Stimulated activated CD8-positive, alpha-beta memory T cell treated with anti-CD3 and anti-CD28 coated beads, Interleukin-15, amount 100 ng/mL, for 4 hours (primary cell): ENCODE results near the gene DCLK2.

Experiments
- DNase-seq, 2 donors: peaks; one replicate each; pipeline ENCODE4 v3.0.0-alpha.2; 2020; ENCODE audit warnings: low read depth in 2 of 2

The DCLK2 gene

GRCh38 chr4:150117629-150118028 lies 39.4 kb downstream of the DCLK2 start:
- DNase-seq: no peak

- DNase-seq: no peak
Measured at GRCh38 chr4:150119492-150119891, 41.2 kb downstream of the DCLK2 start.

- no peak for DNase-seq
Measured at GRCh38 chr4:150123087-150123486, 44.8 kb downstream of the DCLK2 start.

- DNase-seq: no peak
Measured at GRCh38 chr4:150123796-150124677, 45.8 kb downstream of the DCLK2 start.

GRCh38 chr4:150126201-150126863 lies 48.1 kb downstream of the DCLK2 start:
- DNase-seq: no peak

- no peak for DNase-seq
Measured at GRCh38 chr4:150126864-150127203, 48.6 kb downstream of the DCLK2 start.

GRCh38 chr4:150127757-150128156 lies 49.5 kb downstream of the DCLK2 start:
- DNase-seq: no peak

GRCh38 chr4:150130933-150131332 lies 52.7 kb downstream of the DCLK2 start:
- no peak for DNase-seq

DNA sequence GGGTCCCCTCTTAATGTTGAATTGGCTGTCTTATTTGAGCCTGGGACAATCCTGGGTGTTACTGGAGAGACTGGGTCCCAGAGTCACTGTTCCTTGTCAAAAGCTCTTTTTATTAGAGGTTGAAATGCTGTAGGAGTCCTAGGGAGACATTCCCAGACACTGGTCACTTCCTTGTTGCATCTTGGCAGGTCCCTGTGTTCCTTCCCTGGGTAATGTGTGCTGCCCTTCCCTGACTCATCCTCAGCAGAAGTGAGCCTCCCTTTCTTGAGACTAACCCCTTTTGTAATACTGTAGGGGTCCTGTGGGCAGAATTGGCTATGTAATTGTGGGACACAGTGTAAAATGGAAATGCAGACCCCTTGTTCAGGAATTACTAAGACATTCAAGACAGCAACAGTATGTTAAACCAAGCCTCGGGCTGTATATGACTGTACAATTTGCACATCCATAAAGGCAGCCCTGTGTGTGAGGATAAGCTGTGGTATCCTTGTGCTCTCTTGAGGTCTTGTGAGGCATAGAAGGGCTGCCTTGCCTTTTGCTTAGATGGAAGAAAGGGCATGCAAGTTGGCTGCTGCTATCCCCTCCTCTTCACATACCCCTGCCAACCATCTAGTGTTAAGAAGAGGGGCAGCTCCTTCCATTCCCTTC lies 53.5 kb downstream of the DCLK2 start:
- DNase-seq: no peak

DNA sequence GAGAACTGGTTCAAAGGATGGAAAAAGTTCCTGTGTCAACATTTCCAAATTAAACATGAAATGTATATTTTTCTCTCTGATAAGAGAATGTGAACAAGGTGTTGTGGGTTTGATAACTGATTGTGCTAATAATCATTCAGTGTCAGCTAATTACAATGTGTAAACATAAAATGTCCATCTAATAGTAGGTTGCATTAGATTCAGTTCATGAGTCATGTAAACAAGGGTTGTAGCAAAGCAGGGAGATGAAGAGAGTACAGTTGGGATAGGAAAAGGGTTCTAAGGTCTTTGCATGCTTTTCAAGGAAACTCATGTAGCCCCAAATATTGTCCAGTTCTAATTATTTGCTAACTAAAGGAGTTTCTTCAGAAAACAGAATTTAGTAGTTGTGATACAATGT lies 55.4 kb downstream of the DCLK2 start:
- no peak for DNase-seq

DNA sequence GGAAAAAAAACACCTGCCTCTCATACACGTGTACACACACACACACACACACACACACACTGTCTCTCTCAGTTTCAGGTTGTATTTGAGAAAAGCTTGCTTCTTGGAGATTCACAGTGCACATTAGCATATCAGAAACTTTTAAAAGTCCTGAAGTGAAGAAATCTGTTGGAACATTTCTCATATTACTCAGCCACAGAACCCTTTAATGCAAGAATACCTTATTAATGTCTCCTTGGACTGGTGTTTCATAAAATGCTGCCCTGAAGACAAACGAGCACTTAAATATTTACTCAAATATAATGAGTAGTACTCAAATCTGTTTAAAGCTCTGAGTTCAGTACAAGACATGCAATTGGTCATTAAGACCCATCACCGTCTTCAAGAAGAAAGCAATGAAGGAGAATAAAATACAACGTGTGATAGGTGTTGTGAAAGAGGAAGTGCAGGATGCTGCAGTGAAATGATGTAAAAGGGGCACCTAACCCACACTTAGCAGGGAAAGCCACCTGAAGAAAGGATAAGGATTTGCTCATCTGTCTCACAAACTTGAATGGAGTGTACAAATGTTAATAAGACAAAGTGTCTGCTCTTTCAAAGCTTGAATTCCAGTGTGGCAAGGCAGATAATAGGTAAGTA lies 57.0 kb downstream of the DCLK2 start:
- no peak for DNase-seq

DNA sequence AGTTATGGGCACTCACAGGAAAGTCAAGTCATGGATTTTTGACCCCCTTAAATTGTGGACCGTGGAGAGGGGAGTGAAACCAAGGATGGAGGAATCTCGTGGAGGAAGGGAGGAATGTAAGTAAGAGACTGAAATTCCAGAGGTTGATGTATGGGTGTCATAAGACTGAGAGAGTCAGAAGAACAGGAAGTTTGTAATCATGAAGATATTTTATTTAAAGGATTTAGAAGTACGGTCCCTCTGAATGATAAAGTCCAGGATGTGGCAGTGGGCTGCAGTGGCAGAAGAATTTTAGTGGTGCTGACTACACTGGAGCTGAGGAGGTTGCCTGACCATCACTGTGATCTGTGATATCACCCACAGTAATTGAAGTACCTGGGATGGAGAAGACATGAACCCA lies 57.8 kb downstream of the DCLK2 start:
- no peak for DNase-seq

DNA sequence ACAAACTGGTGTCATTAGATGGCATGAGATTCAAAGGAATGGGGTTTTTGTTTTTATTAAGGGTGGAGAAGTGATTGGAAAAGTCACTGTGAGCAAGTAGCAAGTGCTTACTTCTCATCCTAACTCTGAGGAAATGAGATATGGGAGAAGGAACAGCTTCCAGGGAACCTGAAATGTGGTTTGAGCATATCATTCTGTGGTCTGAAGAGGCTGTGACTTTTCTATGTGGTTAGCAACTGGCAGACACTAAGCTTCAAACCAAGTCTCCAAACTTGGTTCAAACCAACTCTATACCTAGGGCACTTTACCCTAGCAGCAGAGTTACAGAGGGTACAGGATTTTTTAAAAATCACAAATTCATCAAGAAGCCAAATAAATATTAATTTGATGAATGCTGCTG lies 58.2 kb downstream of the DCLK2 start:
- DNase-seq: no peak

GRCh38 chr4:150139297-150139865 lies 61.1 kb downstream of the DCLK2 start:
- no peak for DNase-seq

DNA sequence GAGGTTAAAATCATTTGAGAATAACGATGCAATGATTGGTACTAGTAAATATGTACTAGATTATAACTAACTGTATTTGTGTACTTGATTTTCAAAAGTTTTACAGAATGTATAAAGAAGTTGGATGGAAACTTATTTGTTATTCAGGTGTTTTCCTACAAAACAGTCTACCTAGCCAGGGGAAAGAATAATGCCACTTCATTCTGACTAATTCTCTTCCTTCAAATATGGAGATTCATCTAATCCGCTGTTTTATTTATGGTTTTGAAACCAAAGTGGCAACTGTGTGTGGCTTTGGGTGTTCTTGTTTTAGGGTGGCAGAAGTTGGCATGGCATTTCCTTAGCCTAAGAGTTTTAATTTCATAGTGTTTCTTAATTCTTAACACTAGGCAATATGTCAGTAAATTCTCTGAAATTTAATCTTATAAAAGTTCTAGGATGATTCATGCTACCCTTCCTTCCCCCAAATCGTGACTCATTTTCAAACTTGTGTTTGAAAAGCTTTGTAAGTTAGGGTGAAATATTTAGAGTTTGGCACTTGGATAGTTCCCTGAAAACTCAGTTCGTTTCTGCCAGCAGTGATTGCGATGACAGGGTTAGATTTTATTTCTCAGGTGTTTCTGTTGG lies 62.6 kb downstream of the DCLK2 start:
- DNase-seq: no peak

- no peak for DNase-seq
Measured at GRCh38 chr4:150141756-150142155, 63.5 kb downstream of the DCLK2 start.

DNA sequence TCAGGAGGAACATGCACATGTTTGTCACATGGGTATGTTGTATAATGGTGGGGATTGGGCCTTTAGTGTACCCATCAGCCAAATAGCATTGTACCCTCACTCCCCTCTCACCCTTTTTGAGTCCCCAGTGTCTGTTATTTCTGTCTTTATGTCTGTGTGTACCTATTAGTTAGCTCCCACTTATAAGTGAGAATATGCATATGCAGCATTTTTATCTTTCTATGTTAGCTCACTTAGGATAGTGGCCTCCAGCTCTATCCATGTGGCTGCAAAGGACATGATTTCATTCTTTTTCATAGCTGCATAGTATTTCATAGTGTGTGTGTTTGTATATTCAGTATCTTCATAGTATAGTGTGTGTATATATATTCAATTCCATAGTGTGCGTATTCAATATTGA lies 64.6 kb downstream of the DCLK2 start:
- no peak for DNase-seq

DNA sequence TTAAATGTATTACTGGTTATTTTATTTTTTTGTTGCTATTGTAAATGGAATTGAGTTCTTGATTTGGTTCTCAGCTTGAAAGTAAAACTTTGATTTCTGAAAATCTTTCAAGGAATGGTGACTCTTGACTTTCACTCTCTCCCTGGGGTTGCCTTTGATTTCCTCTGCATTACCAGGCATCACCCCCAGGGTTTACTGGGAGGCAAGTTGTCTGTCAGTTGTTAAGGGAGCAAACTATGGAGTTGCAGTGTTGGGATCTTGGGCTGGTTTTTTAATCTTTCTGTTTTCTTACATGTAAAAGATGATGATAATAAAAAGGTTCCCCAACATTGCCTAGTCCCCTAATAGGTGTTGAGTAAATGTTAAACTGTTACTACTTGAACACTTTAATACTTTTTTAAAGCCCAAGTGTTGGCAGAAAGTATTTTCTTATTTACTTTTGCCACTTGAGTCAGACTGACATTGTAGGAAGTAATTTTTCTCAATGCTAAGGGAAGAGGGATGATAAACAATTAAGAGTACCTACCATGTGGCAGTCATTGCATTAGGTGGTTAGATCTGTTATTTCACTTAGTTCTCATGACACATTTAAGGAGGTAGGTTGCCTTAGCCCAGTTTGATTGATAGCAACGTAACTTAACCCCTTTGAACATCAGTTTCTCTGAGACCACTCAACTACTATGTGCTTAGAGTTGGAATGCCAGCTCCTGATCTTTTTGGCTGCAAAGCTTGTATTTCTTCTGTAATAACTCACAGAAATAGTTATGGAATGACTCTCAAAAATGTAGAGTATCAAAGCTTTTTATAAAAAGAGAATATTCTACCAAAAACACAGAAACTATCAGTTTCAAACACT lies 67.1 kb downstream of the DCLK2 start:
- DNase-seq: no peak

DNA sequence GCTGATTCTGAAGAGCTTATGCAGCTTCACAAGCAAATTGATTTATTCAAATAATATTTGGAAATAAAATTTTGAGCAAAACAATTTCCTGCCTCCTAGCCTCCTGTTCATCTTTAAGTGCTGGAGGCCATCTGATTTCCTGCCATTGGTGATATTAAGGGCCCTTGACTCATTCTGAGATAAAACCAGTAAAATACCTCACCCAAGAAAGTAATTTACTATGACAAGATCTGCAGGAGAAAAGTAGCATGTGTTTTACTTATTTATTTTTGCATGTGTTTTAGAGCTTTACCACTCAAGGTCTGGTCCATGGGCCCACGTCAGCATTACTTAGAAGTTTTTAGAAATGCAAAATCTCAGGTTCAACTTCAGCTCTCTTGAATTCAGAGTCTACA lies 67.7 kb downstream of the DCLK2 start:
- no peak for DNase-seq

- no peak for DNase-seq
Measured at GRCh38 chr4:150149381-150149780, 71.1 kb downstream of the DCLK2 start.

DNA sequence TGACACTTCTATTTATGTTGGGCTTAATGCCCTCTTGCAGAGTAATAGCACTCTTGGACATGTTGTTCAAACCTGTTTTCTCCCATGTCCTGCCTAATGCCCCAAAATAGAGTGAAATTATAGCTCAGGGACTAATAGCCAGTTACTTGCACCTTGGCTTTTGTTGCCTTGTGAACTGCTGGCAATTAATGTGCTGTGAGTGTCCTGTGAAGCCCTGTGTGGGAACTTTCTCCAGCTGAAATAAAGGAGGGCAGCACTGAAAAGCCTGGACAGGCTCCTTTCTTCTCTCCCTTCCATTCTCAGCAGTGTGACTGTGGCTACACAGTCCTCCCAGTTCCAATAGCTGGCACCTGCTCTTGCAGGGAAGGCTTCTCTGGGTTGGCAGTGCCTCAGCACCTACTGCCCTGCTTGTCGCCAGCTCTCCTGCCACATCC lies 72.4 kb downstream of the DCLK2 start:
- DNase-seq: no peak
